ENCODE results near the gene ACTL7A.
A peak's percentile ranks its signal among the peaks of the same experiment; 100 is the strongest.
"Not testable (repeated sequence)": the region's sequence is repeated elsewhere in the genome, so short reads cannot be mapped to it uniquely, and the experiment has no call there.

Gene ACTL7A

DNA sequence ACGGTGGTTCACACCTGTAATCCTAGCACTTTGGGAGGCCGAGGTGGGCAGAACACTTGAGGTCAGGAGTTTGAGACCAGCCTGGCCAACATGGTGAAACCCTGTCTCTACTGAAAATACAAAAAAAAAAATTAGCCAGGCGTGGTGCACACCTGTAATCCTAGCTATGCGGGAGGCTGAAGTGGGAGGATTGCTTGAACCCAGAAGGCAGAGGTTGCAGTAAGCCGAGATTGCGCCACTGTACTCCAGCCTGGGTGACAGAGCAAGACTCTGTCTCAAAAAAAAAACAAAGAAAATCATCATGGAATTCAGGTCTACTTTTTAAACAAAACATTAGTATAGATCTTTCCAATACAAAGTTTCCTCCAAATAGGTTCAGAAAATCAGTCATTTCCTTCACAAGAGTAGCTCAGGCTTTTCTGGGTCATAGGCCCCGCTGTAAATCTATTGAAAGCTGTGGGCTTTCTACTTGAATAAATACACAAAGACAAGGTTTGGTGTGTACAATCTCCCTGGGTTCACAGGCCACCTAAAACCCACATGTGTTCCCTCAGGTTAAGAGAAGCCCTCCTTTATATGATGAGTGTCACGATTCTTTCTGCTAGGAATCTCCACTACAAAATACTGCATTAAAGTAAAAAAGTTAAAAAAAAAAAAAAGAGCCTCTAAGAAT is 37.1 kb downstream of the ACTL7A start:
- not testable (repeated sequence) for H3K4me3 Mint-ChIP-seq; H3K9me3 Mint-ChIP-seq; ATAC-seq (ENCODE audit: low read depth); H3K4me1 Mint-ChIP-seq; H3K27ac Mint-ChIP-seq; DNase-seq (ENCODE audit: low spot score in 2 of 2); H3K27me3 Mint-ChIP-seq
- peaks cover 52% of the 10 kb centered on the region for H3K36me3 Mint-ChIP-seq

- H3K36me3 Mint-ChIP-seq: peaks cover 50% of the 10 kb centered on the region
- H3K4me1 Mint-ChIP-seq: no peaks in the 10 kb centered on the region
- ATAC-seq (ENCODE audit: low read depth) (no peak), DNase-seq (ENCODE audit: low spot score in 2 of 2) (no peak)
- H3K27me3 Mint-ChIP-seq: no peaks in the 10 kb centered on the region
- no peaks in the 10 kb centered on the region for H3K9me3 Mint-ChIP-seq
- no peak overlapping the region for H3K27ac Mint-ChIP-seq
- H3K4me3 Mint-ChIP-seq: no peak overlapping the region
Observed at GRCh38 chr9:108900176-108900575, 38.1 kb downstream of the ACTL7A start.

DNA sequence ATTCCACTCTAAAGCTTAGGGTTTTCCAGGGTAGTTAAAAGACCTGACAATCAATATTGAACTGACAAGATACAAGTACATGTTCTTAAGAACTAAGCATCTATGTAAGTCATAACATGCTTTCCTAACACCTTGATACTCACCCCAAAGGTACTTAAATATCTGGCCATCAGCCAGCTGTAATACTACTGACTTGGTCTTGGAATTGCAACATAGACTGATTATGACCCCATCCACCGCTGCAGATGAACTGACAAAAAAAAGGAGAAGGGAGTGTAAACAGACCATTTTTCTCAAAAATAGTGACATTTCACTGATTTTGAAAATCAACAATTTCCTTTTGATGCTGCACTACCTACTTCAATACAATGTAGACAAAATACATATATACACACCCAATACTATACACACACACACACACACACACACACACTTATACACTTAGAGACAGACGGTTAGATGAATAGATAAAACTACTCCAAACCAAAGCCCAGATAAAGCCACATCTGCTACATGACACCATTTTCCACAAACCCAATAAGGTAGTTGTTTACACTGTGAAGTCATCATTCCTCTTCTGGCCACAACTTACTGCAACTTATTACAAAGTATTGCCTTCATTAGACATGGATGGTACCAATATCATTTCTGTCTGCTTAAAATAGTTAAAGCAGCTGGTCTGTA is 41.5 kb downstream of the ACTL7A start:
- Mint-ChIP-seq H3K27me3 (no peaks in the 10 kb centered on the region), H3K36me3 (peaks cover 48% of the 10 kb centered on the region), H3K4me1 (no peaks in the 10 kb centered on the region), H3K4me3 (no peak overlapping the region), H3K27ac (no peak overlapping the region), H3K9me3 (no peaks in the 10 kb centered on the region)
- DNase-seq (ENCODE audit: low spot score in 2 of 2) (no peak), ATAC-seq (ENCODE audit: low read depth) (no peak)

- DNase-seq (ENCODE audit: low spot score in 2 of 2): no peak
- no peak overlapping the region for H3K4me3 Mint-ChIP-seq
- no peaks in the 10 kb centered on the region for H3K9me3 Mint-ChIP-seq
- no peak for ATAC-seq (ENCODE audit: low read depth)
- H3K27me3 Mint-ChIP-seq: no peaks in the 10 kb centered on the region
- H3K27ac Mint-ChIP-seq: no peak overlapping the region
- no peaks in the 10 kb centered on the region for H3K4me1 Mint-ChIP-seq
- H3K36me3 Mint-ChIP-seq: peaks cover 52% of the 10 kb centered on the region
Observed at GRCh38 chr9:108904161-108904560, 42.1 kb downstream of the ACTL7A start.

DNA sequence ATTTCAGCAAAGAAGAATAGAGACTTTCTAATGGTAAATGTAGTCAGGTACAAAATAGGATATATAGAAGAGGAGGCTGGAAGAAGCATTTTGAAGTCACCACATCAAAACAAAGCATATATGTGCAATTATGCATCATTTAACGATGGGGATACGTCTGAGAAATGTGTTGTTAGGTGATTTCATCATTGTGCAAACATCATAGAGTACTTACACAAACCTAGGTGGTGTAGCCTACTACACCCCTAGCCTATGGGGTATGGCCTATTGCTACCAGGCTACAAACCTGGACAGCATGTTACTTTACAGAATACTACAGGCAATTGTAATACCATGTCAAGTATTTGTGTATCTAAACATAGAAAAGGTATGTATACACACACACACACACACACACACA is 43.4 kb downstream of the ACTL7A start:
- H3K9me3 Mint-ChIP-seq: no peaks in the 10 kb centered on the region

GRCh38 chr9:108910402-108910801 is 48.3 kb downstream of the ACTL7A start:
- peaks cover 50% of the 10 kb centered on the region for H3K36me3 Mint-ChIP-seq
- peak overlapping the region; percentile 13 for H3K27ac Mint-ChIP-seq
- H3K4me3 Mint-ChIP-seq: no peak overlapping the region
- no peaks in the 10 kb centered on the region for H3K27me3 Mint-ChIP-seq
- ATAC-seq (ENCODE audit: low read depth) (no peak), DNase-seq (ENCODE audit: low spot score in 2 of 2) (no peak)
- H3K9me3 Mint-ChIP-seq: no peaks in the 10 kb centered on the region
- no peaks in the 10 kb centered on the region for H3K4me1 Mint-ChIP-seq

More for the DNA sequence above, 43.4 kb downstream of the ACTL7A start:
- Mint-ChIP-seq H3K36me3 (peaks cover 57% of the 10 kb centered on the region), H3K4me1 (no peaks in the 10 kb centered on the region), H3K27me3 (no peaks in the 10 kb centered on the region), H3K27ac (no peak overlapping the region), H3K4me3 (no peak overlapping the region)
- no peak for ATAC-seq (ENCODE audit: low read depth)
- DNase-seq (ENCODE audit: low spot score in 2 of 2): no peak

DNA sequence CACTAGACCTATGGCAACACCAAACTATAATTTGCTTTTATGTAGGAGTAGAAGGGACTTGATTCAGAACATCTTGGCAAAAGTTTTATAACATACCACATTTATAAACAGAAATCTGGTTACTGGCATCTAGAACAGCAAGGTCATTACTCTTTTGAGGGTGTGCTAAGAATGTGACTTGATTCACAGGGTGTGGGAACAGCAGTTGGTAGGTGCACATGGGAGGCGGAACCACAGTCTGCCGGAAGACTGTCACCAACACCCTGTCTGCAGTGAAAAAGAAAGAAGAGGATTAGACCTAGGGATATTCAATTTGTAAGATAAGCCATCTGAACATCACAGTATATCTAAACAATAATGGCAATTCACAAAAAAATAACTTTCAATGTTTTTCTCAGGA is 48.8 kb downstream of the ACTL7A start:
- ATAC-seq (ENCODE audit: low read depth): no peak
- no peaks in the 10 kb centered on the region for H3K4me1 Mint-ChIP-seq
- H3K4me3 Mint-ChIP-seq: no peak overlapping the region
- peak overlapping the region; percentile 13 for H3K27ac Mint-ChIP-seq
- H3K9me3 Mint-ChIP-seq: no peaks in the 10 kb centered on the region
- peaks cover 53% of the 10 kb centered on the region for H3K36me3 Mint-ChIP-seq
- H3K27me3 Mint-ChIP-seq: no peaks in the 10 kb centered on the region
- DNase-seq (ENCODE audit: low spot score in 2 of 2): no peak

GRCh38 chr9:108911820-108912219 is 49.8 kb downstream of the ACTL7A start:
- Mint-ChIP-seq H3K27me3 (no peaks in the 10 kb centered on the region), H3K9me3 (no peaks in the 10 kb centered on the region), H3K4me1 (no peaks in the 10 kb centered on the region), H3K36me3 (peaks cover 52% of the 10 kb centered on the region), H3K27ac (no peak overlapping the region), H3K4me3 (no peak overlapping the region)
- ATAC-seq (ENCODE audit: low read depth) (no peak), DNase-seq (ENCODE audit: low spot score in 2 of 2) (no peak)

All from memory B cell (primary cell).